WTC11 (cell line): ENCODE results near the gene PHRF1.

Source experiments
- AFF4 ChIP-seq: sonication (generic); formaldehyde crosslinking; IDR thresholded peaks from 2 replicates; pipeline ENCODE4 v1.8.1; 2023; ENCODE audit warnings: mild to moderate bottlenecking, missing genetic modification reagents, borderline replicate concordance
- ARID4B ChIP-seq: sonication (generic); formaldehyde crosslinking; IDR thresholded peaks from 2 replicates; pipeline ENCODE4 v1.8.0; 2023; ENCODE audit warnings: missing genetic modification reagents, mild to moderate bottlenecking, borderline replicate concordance
- CTCF ChIP-seq: fragments of 200-600 bp; IDR thresholded peaks from 2 replicates; pipeline ENCODE4 v1.8.0; 2022; ENCODE audit warnings: antibody characterized with exemption
- ERG ChIP-seq: fragments of 250-450 bp; sonication (Bioruptor Pico); IDR thresholded peaks from 2 replicates; pipeline ENCODE4 v1.8.0; 2021; ENCODE audit warnings: mild to moderate bottlenecking
- ETV6 ChIP-seq: sonication (generic); formaldehyde crosslinking; IDR thresholded peaks from 2 replicates; pipeline ENCODE4 v1.8.1; 2022; ENCODE audit warnings: mild to moderate bottlenecking, missing genetic modification reagents
- IRF1 ChIP-seq: sonication (generic); formaldehyde crosslinking; IDR thresholded peaks from 2 replicates; pipeline ENCODE4 v1.8.0; 2023; ENCODE audit warnings: missing genetic modification reagents
- MYBL2 ChIP-seq: sonication (generic); formaldehyde crosslinking; IDR thresholded peaks from 2 replicates; pipeline ENCODE4 v1.8.1; 2023; ENCODE audit warnings: mild to moderate bottlenecking, moderate library complexity, missing genetic modification reagents
- TCF7 ChIP-seq: sonication (generic); formaldehyde crosslinking; IDR thresholded peaks from 2 replicates; pipeline ENCODE4 v1.8.0; 2022; ENCODE audit warnings: mild to moderate bottlenecking, low read depth, missing genetic modification reagents, moderate library complexity
- ZNF317 ChIP-seq: sonication (generic); formaldehyde crosslinking; IDR thresholded peaks from 2 replicates; pipeline ENCODE4 v1.8.1; 2023; ENCODE audit warnings: low read depth, mild to moderate bottlenecking, moderate library complexity, missing genetic modification reagents, borderline replicate concordance

- TF ChIP-seq ARID4B (CRISPR knock-in tag) (no peak), CTCF (no peak), MYBL2 (CRISPR knock-in tag) (no peak), ETV6 (CRISPR knock-in tag) (no peak), IRF1 (CRISPR knock-in tag) (no peak), ERG (CRISPR knock-in tag) (no peak), TCF7 (CRISPR knock-in tag) (no peak), AFF4 (CRISPR knock-in tag) (no peak), ZNF317 (no peak)
Observed at GRCh38 chr11:620201-620600, 43.9 kb downstream of the PHRF1 start.
